CD4-positive, alpha-beta memory T cell (primary cell): ENCODE results near the gene HNMT. TPM values are rescaled to one million over a fixed set of nuclear protein-coding genes. Genes with fewer than 3 reads are reported as not detected.

Experiments used
- CTCF ChIA-PET: fragments of 350-600 bp; sonication (Branson Sonifier 250); formaldehyde crosslinking; loops from one replicate; lab custom pipeline; 2021; ENCODE audit warnings: inconsistent platforms; ENCODE audit not compliant: partially characterized antibody; lab: Charles Lee
- POLR2A ChIA-PET: fragments of 350-600 bp; sonication (Branson Sonifier 250); formaldehyde crosslinking; loops from one replicate; lab custom pipeline; 2021; ENCODE audit not compliant: partially characterized antibody; lab: Charles Lee
- DNase-seq, 5 donors: peaks; one replicate each; pipeline versions ENCODE4 v3.0.0 to v3.0.0-alpha.2; 2020 to 2022; ENCODE audit warnings: mixed read lengths in 1 of 5
- H3K27ac ChIP-seq: one replicate; pipeline ENCODE4 v1.7.0; 2013; ENCODE audit warnings: low read depth, low read length
- H3K27me3 ChIP-seq: 2 replicates; pipeline ENCODE4 v1.7.0; 2013; ENCODE audit warnings: mild to moderate bottlenecking, low read length, moderate library complexity; ENCODE audit not compliant: insufficient read depth
- H3K36me3 ChIP-seq: 2 replicates; pipeline ENCODE4 v1.7.0; 2013; ENCODE audit warnings: mild to moderate bottlenecking, low read length, moderate library complexity; ENCODE audit not compliant: insufficient read depth
- H3K4me1 ChIP-seq: 2 replicates; pipeline ENCODE4 v1.7.0; 2013; ENCODE audit warnings: mild to moderate bottlenecking, low read length, moderate library complexity; ENCODE audit not compliant: insufficient read depth
- H3K4me3 ChIP-seq, 2 donors: one replicate each; pipeline ENCODE4 v1.7.0; 2013; ENCODE audit warnings: low read length in 2 of 2, mild to moderate bottlenecking in 1 of 2
- H3K9me3 ChIP-seq, 2 donors: one replicate each; pipeline ENCODE4 v1.7.0; 2013; ENCODE audit warnings: low read length in 2 of 2, control low read depth in 1 of 2; ENCODE audit not compliant: control insufficient read depth in 1 of 2
- H3K27ac Mint-ChIP-seq, 7 donors: one replicate each; pipeline ENCODE4 v1.8.0; 2020 to 2021; ENCODE audit warnings: mixed read lengths in 7 of 7, mild to moderate bottlenecking in 6 of 7, inconsistent platforms in 3 of 7, moderate library complexity in 3 of 7
- H3K27me3 Mint-ChIP-seq, 2 donors: one replicate each; pipeline ENCODE4 v1.8.0; 2020 to 2021; ENCODE audit warnings: mixed read lengths in 2 of 2
- H3K36me3 Mint-ChIP-seq, 2 donors: one replicate each; pipeline ENCODE4 v1.8.0; 2020 to 2021; ENCODE audit warnings: mixed read lengths in 2 of 2, inconsistent platforms in 1 of 2, mild to moderate bottlenecking in 1 of 2
- H3K4me1 Mint-ChIP-seq, 4 donors: one replicate each; pipeline ENCODE4 v1.8.0; 2020 to 2021; ENCODE audit warnings: mixed read lengths in 4 of 4, mild to moderate bottlenecking in 1 of 4
- H3K4me3 Mint-ChIP-seq, 8 donors: one replicate each; pipeline ENCODE4 v1.8.0; 2020 to 2021; ENCODE audit warnings: mixed read lengths in 8 of 8, mild to moderate bottlenecking in 7 of 8, moderate library complexity in 6 of 8, inconsistent platforms in 3 of 8
- H3K9me3 Mint-ChIP-seq, 8 donors: one replicate each; pipeline ENCODE4 v1.8.0; 2020 to 2021; ENCODE audit warnings: mixed read lengths in 8 of 8, mild to moderate bottlenecking in 5 of 8, inconsistent platforms in 3 of 8, moderate library complexity in 1 of 8
- intact Hi-C: fragments of 100-400 bp; cut with micrococcal nuclease; formaldehyde crosslinking; loops from one replicate; pipeline ENCODE4 v1.15.1; 2023
- polyA plus RNA-seq, 2 donors: library from polyadenylated mRNA; unstranded; fragments of 300-500 nt; fragmentation: Illumina TruSeq; gene quantifications; one replicate each; pipeline ENCODE4 v1.2.3, GENCODE V29; 2021
- total RNA-seq, 2 experiments: library from RNA; stranded (reverse); gene quantifications; one replicate each; pipeline ENCODE4 v1.2.3, GENCODE V29; 2021

The HNMT gene
- total and polyA plus RNA-seq, 4 experiments from 2014 or later: 0.32 to 1.1 TPM; not detected in 2

GRCh38 chr2:137946227-137946626, 18.0 kb upstream of the HNMT start:
- POLR2A ChIA-PET: no interaction called here
- Mint-ChIP-seq H3K4me3 (no peak overlapping the region), H3K36me3 (no peaks in the 10 kb centered on the region), H3K27me3 (no peaks in the 10 kb centered on the region), H3K4me1 (no peaks in the 10 kb centered on the region), H3K27ac (no peak overlapping the region), H3K9me3 (no peaks in the 10 kb centered on the region)
- Histone ChIP-seq H3K27ac (no peak overlapping the region), H3K27me3 (no peaks in the 10 kb centered on the region), H3K4me3 (no peak overlapping the region), H3K4me1 (no peaks in the 10 kb centered on the region), H3K36me3 (no peaks in the 10 kb centered on the region), H3K9me3 (no peaks in the 10 kb centered on the region)
- no peak for DNase-seq
- CTCF ChIA-PET: no interaction called here
- intact Hi-C loops: loop anchor here (2.0 kb wide), 1 partner anchor 841 kb away; no protein-coding TSS in a partner anchor

- Histone ChIP-seq H3K36me3 (no peaks in the 10 kb centered on the region), H3K4me1 (no peaks in the 10 kb centered on the region), H3K4me3 (no peak overlapping the region), H3K9me3 (no peaks in the 10 kb centered on the region), H3K27me3 (no peaks in the 10 kb centered on the region), H3K27ac (no peak overlapping the region)
- Mint-ChIP-seq H3K4me1 (peaks cover 0 to 2% (median under 1%) of the 10 kb centered on the region in 4 donors), H3K4me3 (no peak overlapping the region), H3K27ac (no peak overlapping the region), H3K27me3 (no peaks in the 10 kb centered on the region), H3K9me3 (no peaks in the 10 kb centered on the region), H3K36me3 (no peaks in the 10 kb centered on the region)
- CTCF ChIA-PET: no interaction called here
- DNase-seq: no peak
- intact Hi-C loops: loop anchor here (2.0 kb wide), 1 partner anchor 840 kb away; no protein-coding TSS in a partner anchor
- POLR2A ChIA-PET: no interaction called here
Measured at GRCh38 chr2:137947032-137947727, 17.1 kb upstream of the HNMT start.

- Mint-ChIP-seq H3K4me3 (no peak overlapping the region), H3K27ac (no peak overlapping the region), H3K9me3 (no peaks in the 10 kb centered on the region), H3K27me3 (no peaks in the 10 kb centered on the region), H3K4me1 (peaks cover 0 to 2% (median under 1%) of the 10 kb centered on the region in 4 donors), H3K36me3 (no peaks in the 10 kb centered on the region)
- H3K4me1 ChIP-seq: no peaks in the 10 kb centered on the region
- intact Hi-C loops: loop anchor here (2.0 kb wide), 1 partner anchor 839 kb away; no protein-coding TSS in a partner anchor
- CTCF ChIA-PET: interaction anchor here (2.0 kb wide), 1 partner anchor 879 kb away, joined by 11 read pairs; no protein-coding TSS in a partner anchor
- H3K4me3 ChIP-seq: no peak overlapping the region
- no peaks in the 10 kb centered on the region for H3K9me3 ChIP-seq
- peak in 1 of 5 donors; percentile 14 for DNase-seq
- POLR2A ChIA-PET: no interaction called here
- no peak overlapping the region for H3K27ac ChIP-seq
- no peaks in the 10 kb centered on the region for H3K36me3 ChIP-seq
- no peaks in the 10 kb centered on the region for H3K27me3 ChIP-seq
Measured at GRCh38 chr2:137947728-137948336, 16.4 kb upstream of the HNMT start.

GRCh38 chr2:137948894-137949293, 15.4 kb upstream of the HNMT start:
- H3K4me3 ChIP-seq: no peak overlapping the region
- no peak for DNase-seq
- no peaks in the 10 kb centered on the region for H3K4me1 ChIP-seq
- H3K27me3 ChIP-seq: no peaks in the 10 kb centered on the region
- Mint-ChIP-seq H3K27me3 (no peaks in the 10 kb centered on the region), H3K4me1 (peaks cover 0 to 2% (median under 1%) of the 10 kb centered on the region in 4 donors), H3K9me3 (no peaks in the 10 kb centered on the region), H3K36me3 (no peaks in the 10 kb centered on the region), H3K4me3 (no peak overlapping the region), H3K27ac (no peak overlapping the region)
- intact Hi-C loops: no loop called here
- ChIA-PET POLR2A (no interaction called here), CTCF (interaction anchor here (2.0 kb wide), 1 partner anchor 878 kb away, joined by 11 read pairs; no protein-coding TSS in a partner anchor)
- no peaks in the 10 kb centered on the region for H3K36me3 ChIP-seq
- H3K9me3 ChIP-seq: no peaks in the 10 kb centered on the region
- H3K27ac ChIP-seq: no peak overlapping the region

GRCh38 chr2:137950238-137950637, 14.0 kb upstream of the HNMT start:
- no peaks in the 10 kb centered on the region for H3K36me3 Mint-ChIP-seq
- ChIA-PET CTCF (no interaction called here), POLR2A (no interaction called here)

GRCh38 chr2:137951586-137951985, 12.7 kb upstream of the HNMT start:
- H3K9me3 Mint-ChIP-seq: no peaks in the 10 kb centered on the region
- H3K4me3 ChIP-seq: no peak overlapping the region

More at GRCh38 chr2:137950238-137950637, 14.0 kb upstream of the HNMT start:
- Mint-ChIP-seq H3K27me3 (no peaks in the 10 kb centered on the region), H3K4me1 (peaks cover 0 to 2% (median under 1%) of the 10 kb centered on the region in 4 donors), H3K9me3 (no peaks in the 10 kb centered on the region), H3K4me3 (no peak overlapping the region), H3K27ac (no peak overlapping the region)
- intact Hi-C loops: no loop called here
- no peak overlapping the region for H3K4me3 ChIP-seq
- no peaks in the 10 kb centered on the region for H3K4me1 ChIP-seq
- DNase-seq: no peak
- no peaks in the 10 kb centered on the region for H3K27me3 ChIP-seq
- no peak overlapping the region for H3K27ac ChIP-seq
- no peaks in the 10 kb centered on the region for H3K36me3 ChIP-seq
- no peaks in the 10 kb centered on the region for H3K9me3 ChIP-seq

GRCh38 chr2:137952586-137953129, 11.6 kb upstream of the HNMT start:
- CTCF ChIA-PET: no interaction called here
- no peak overlapping the region for H3K27ac ChIP-seq
- POLR2A ChIA-PET: no interaction called here
- H3K27me3 Mint-ChIP-seq: no peaks in the 10 kb centered on the region
- H3K4me3 Mint-ChIP-seq: peak overlapping the region in 7 of 8 donors; percentile 5 to 76 (median 59)
- no peaks in the 10 kb centered on the region for H3K9me3 Mint-ChIP-seq
- DNase-seq: peak in 1 of 5 donors; percentile 1
- H3K27me3 ChIP-seq: no peaks in the 10 kb centered on the region
- no peaks in the 10 kb centered on the region for H3K4me1 ChIP-seq
- H3K36me3 Mint-ChIP-seq: no peaks in the 10 kb centered on the region
- no peaks in the 10 kb centered on the region for H3K36me3 ChIP-seq
- intact Hi-C loops: no loop called here
- no peaks in the 10 kb centered on the region for H3K9me3 ChIP-seq
- peaks cover 0 to 2% (median under 1%) of the 10 kb centered on the region in 4 donors for H3K4me1 Mint-ChIP-seq
- H3K27ac Mint-ChIP-seq: peak overlapping the region in 5 of 7 donors; percentile 6 to 73 (median 65)
- H3K4me3 ChIP-seq: no peak overlapping the region

More at GRCh38 chr2:137951586-137951985, 12.7 kb upstream of the HNMT start:
- Mint-ChIP-seq H3K4me1 (peaks cover 0 to 2% (median under 1%) of the 10 kb centered on the region in 4 donors), H3K4me3 (no peak overlapping the region), H3K27ac (no peak overlapping the region), H3K36me3 (no peaks in the 10 kb centered on the region), H3K27me3 (no peaks in the 10 kb centered on the region)
- H3K36me3 ChIP-seq: no peaks in the 10 kb centered on the region
- no peak overlapping the region for H3K27ac ChIP-seq
- H3K9me3 ChIP-seq: no peaks in the 10 kb centered on the region
- no peak for DNase-seq
- H3K4me1 ChIP-seq: no peaks in the 10 kb centered on the region
- POLR2A ChIA-PET: no interaction called here
- intact Hi-C loops: no loop called here
- no peaks in the 10 kb centered on the region for H3K27me3 ChIP-seq
- CTCF ChIA-PET: no interaction called here
